Peyer's patch (tissue), 4 donors: ENCODE data around the gene SRPRB. TPM values are rescaled to one million over a fixed set of nuclear protein-coding genes. Genes with fewer than 3 reads are reported as not detected.

ENCODE experiments used
- DNase-seq, 3 donors: peaks; one replicate each; pipeline ENCODE4 v3.0.0-alpha.2; 2017 to 2019
- H3K27ac ChIP-seq, 4 donors: fragments of 200-600 bp; sonication (generic); one replicate each; pipeline ENCODE4 v1.5.1; 2016 to 2019
- H3K27me3 ChIP-seq, 2 donors: fragments of 200-600 bp; sonication (generic); one replicate each; pipeline ENCODE4 v1.5.1; 2019
- H3K36me3 ChIP-seq, 3 donors: fragments of 200-600 bp; sonication (generic); one replicate each; pipeline ENCODE4 v1.5.1; 2016 to 2019
- H3K4me1 ChIP-seq, 4 donors: fragments of 200-600 bp; sonication (generic); one replicate each; pipeline ENCODE4 v1.5.1; 2016 to 2019
- H3K4me3 ChIP-seq, 4 donors: fragments of 200-600 bp; sonication (generic); 1 replicate in 3 of 4; 2 replicates in 1 of 4; pipeline ENCODE4 v1.5.1; 2016 to 2019; ENCODE audit warnings: mild to moderate bottlenecking in 1 of 4
- H3K9me3 ChIP-seq, 4 donors: fragments of 200-600 bp; sonication (generic); one replicate each; pipeline ENCODE4 v1.5.1; 2016 to 2019; ENCODE audit warnings: mild to moderate bottlenecking in 1 of 4
- POLR2A ChIP-seq, 2 donors: fragments of 450-650 bp; IDR thresholded peaks; one replicate each; pipeline ENCODE4 v1.5.1; 2017; ENCODE audit warnings: antibody characterized with exemption in 2 of 2, mild to moderate bottlenecking in 2 of 2, moderate library complexity in 2 of 2
- total RNA-seq, 4 donors: library from RNA; depleted of rRNA; stranded (reverse); fragments of >200 nt; gene quantifications; one replicate each; pipeline ENCODE4 v1.1.0, GENCODE V29; 2016
- TF ChIP-seq, protein P1 (sequence below), 6 experiments: fragments of 450-650 bp in 4 of 6; fragments of 200-600 bp in 2 of 6; sonication (generic) in 1 of 6; IDR thresholded peaks; one replicate each; pipeline ENCODE4 v1.5.1; 2017 to 2019; ENCODE audit warnings: antibody characterized with exemption in 6 of 6, mild to moderate bottlenecking in 3 of 6, moderate library complexity in 1 of 6

Gene SRPRB
- total RNA-seq, 4 donors from 2014 or later: 5.0 to 15.6 (median 10.1) TPM

DNA sequence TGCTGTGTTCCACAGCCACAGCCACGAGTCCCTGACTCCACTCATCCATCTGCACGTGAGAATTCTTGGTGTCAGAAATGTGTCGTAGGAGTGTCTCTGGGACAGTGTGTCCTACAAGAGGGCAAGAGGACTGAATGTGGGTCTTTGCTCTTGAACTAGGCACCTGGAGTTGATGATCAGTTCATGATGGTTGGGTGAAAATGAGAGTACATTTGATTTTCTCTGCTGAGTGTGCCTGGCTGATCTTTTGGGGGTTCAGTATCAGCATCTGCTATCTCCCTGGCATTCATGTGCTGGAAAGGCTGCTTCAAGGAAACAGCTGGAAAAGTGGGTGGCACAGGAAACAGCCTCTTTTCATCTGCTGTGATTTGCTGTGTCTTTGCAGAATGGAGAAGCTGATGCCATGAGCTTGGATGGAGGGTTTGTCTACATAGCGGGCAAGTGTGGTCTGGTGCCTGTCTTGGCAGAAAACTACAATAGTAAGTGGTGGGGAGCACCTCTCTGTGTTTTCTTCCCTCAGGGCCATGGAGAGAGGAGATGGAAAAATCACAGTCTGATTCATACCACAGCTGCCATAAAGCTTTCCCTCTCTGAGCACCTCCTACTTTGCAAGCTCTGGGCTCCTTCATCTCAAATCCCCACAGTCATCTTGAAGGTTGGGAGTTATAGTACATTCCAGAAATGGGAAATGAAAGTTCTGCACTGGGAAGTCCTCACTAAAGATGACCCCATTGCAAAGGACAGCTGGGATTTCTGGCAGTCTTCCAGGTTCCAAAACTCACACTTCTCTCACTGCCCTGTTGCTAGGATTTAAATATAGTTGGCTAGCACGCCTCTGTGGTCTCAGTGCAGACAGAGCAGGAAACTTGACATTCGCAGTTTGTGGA is 41.6 kb upstream of the SRPRB start:
- Histone ChIP-seq H3K9me3 (no peaks in the 10 kb centered on the region), H3K36me3 (no peaks in the 10 kb centered on the region), H3K27me3 (no peaks in the 10 kb centered on the region), H3K4me3 (no peak overlapping the region), H3K27ac (no peak overlapping the region), H3K4me1 (no peaks in the 10 kb centered on the region)
- no peak for TF ChIP-seq POLR2A (IDR thresholded peaks at IDR 0.05)
- TF ChIP-seq, protein P1, sequence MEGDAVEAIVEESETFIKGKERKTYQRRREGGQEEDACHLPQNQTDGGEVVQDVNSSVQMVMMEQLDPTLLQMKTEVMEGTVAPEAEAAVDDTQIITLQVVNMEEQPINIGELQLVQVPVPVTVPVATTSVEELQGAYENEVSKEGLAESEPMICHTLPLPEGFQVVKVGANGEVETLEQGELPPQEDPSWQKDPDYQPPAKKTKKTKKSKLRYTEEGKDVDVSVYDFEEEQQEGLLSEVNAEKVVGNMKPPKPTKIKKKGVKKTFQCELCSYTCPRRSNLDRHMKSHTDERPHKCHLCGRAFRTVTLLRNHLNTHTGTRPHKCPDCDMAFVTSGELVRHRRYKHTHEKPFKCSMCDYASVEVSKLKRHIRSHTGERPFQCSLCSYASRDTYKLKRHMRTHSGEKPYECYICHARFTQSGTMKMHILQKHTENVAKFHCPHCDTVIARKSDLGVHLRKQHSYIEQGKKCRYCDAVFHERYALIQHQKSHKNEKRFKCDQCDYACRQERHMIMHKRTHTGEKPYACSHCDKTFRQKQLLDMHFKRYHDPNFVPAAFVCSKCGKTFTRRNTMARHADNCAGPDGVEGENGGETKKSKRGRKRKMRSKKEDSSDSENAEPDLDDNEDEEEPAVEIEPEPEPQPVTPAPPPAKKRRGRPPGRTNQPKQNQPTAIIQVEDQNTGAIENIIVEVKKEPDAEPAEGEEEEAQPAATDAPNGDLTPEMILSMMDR (IDR thresholded peaks at IDR 0.05): no peak
- DNase-seq: no peak

DNA sequence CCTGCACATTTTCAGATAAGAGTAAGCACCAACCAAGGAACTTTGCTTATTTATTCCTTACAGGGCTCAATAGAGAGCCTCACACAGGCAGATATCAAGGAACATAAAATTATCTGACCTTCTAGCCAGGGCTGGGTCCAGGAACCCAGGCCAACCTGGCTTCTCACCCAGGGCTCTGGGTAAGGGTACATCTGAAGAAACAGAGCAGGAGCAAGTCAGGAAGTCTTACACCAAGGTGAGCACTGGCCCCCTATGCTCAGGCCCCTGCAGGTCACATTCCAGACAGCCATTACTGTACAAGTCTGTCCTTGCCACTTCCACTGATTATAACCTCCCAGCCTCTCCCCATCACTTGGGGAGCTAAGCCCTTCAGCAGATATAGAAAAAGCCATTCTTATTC is 40.4 kb upstream of the SRPRB start:
- no peaks in the 10 kb centered on the region for H3K27me3 ChIP-seq
- no peaks in the 10 kb centered on the region for H3K4me1 ChIP-seq
- H3K4me3 ChIP-seq: no peak overlapping the region
- TF ChIP-seq POLR2A (IDR thresholded peaks at IDR 0.05): no peak
- TF ChIP-seq, protein P1 (IDR thresholded peaks at IDR 0.05): no peak
- H3K36me3 ChIP-seq: no peaks in the 10 kb centered on the region
- H3K9me3 ChIP-seq: no peaks in the 10 kb centered on the region
- DNase-seq: no peak
- no peak overlapping the region for H3K27ac ChIP-seq

DNA sequence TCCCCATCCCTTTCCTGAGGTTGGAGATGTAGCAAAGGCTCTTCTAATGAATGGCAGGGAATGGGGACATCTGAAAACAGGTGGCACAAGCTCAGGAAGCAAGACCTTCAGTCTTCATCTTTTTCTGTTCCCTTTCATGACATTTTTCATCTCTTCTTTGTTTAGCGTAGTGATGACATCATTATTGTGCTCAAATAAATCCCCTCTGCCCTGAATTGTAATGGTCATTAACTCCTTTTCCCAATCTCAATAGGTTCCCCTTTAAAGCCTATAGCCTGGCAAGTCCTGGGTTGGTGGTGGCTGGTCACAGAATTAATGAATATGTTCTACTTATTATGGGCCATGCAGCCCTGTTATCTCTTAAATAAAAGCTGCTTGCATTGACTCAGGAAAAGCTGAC is 38.0 kb upstream of the SRPRB start:
- Histone ChIP-seq H3K9me3 (no peaks in the 10 kb centered on the region), H3K4me3 (no peak overlapping the region), H3K27me3 (no peaks in the 10 kb centered on the region), H3K4me1 (no peaks in the 10 kb centered on the region), H3K36me3 (no peaks in the 10 kb centered on the region), H3K27ac (no peak overlapping the region)
- TF ChIP-seq POLR2A (IDR thresholded peaks at IDR 0.05): no peak
- TF ChIP-seq, protein P1 (IDR thresholded peaks at IDR 0.05): no peak
- no peak for DNase-seq

DNA sequence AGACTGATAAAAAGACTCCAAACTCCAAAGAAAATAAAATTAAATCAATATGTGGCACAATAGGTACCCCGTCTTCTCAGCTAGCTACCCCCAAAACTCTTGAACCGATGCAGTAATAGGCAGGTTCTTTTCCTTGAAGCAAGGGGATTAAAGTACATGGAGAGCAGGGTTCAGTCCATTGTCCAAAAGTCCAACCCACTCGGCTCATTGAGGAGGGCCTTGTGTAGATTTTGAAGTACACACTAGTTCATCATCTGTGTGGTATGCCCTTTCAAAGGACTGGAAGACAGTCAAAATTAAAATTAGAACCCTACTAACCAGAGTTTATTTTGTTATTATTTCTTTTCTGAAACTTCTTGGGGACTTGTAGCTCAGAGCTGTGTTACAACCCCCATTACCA is 36.1 kb upstream of the SRPRB start:
- Histone ChIP-seq H3K4me3 (no peak overlapping the region), H3K9me3 (no peaks in the 10 kb centered on the region), H3K4me1 (no peaks in the 10 kb centered on the region), H3K27me3 (no peaks in the 10 kb centered on the region), H3K36me3 (no peaks in the 10 kb centered on the region), H3K27ac (no peak overlapping the region)
- TF ChIP-seq, protein P1 (IDR thresholded peaks at IDR 0.05): no peak
- TF ChIP-seq POLR2A (IDR thresholded peaks at IDR 0.05): no peak
- no peak for DNase-seq

DNA sequence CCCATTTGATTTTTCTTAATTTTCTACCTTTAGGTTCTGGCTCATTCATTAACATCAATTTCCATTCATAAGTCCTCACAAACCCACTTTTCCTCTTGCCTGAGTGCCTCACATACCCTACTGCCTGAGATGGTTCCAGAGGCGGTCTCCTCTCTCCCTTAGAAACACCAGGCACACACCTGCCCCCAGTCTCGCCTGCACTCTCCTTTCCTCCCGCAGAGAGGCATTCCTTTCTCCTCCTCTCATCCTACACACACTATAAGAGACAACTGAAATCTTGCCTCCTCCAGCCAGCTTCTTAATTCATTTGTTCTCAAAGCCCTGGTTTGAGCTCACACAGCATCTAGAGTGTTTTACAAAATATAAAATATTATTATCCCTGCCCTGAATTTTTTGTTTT is 31.9 kb upstream of the SRPRB start:
- no peaks in the 10 kb centered on the region for H3K36me3 ChIP-seq
- no peaks in the 10 kb centered on the region for H3K4me1 ChIP-seq
- H3K27ac ChIP-seq: no peak overlapping the region
- H3K9me3 ChIP-seq: no peaks in the 10 kb centered on the region
- TF ChIP-seq, protein P1 (IDR thresholded peaks at IDR 0.05): no peak
- TF ChIP-seq POLR2A (IDR thresholded peaks at IDR 0.05): no peak
- no peaks in the 10 kb centered on the region for H3K27me3 ChIP-seq
- DNase-seq: no peak
- no peak overlapping the region for H3K4me3 ChIP-seq
